HG03469 (cell line): ENCODE results near the gene RGCC.
"Not testable (repeated sequence)": the region's sequence is repeated elsewhere in the genome, so short reads cannot be mapped to it uniquely, and the experiment has no call there.

ENCODE experiments used
- ATAC-seq: cut with Tn5 transposase; IDR thresholded peaks from one replicate; pipeline ENCODE4 v1.9.1; 2021; ENCODE audit warnings: mild to moderate bottlenecking, moderate library complexity, moderate number of reproducible peaks; ENCODE audit not compliant: unreplicated experiment

Gene RGCC

GRCh38 chr13:41456768-41457588, at the start of gene RGCC:
Gene RGCC, plus strand, starts transcription at chr13:41457550. Its CDS starts 158 bp downstream, at chr13:41457708.
- no peak for ATAC-seq

GRCh38 chr13:41408121-41408520, 49.2 kb upstream of the RGCC start:
- ATAC-seq = no peak

- no peak for ATAC-seq
Observed at GRCh38 chr13:41408746-41409145, 48.6 kb upstream of the RGCC start.

GRCh38 chr13:41409611-41410010, 47.7 kb upstream of the RGCC start:
- ATAC-seq = no peak

- no peak for ATAC-seq
Observed at GRCh38 chr13:41411060-41411459, 46.3 kb upstream of the RGCC start.

GRCh38 chr13:41411522-41411921, 45.8 kb upstream of the RGCC start:
- no peak for ATAC-seq

GRCh38 chr13:41413872-41414271, 43.5 kb upstream of the RGCC start:
- no peak for ATAC-seq

- ATAC-seq = no peak
Observed at GRCh38 chr13:41416276-41416675, 41.1 kb upstream of the RGCC start.

- ATAC-seq = no peak
Observed at GRCh38 chr13:41418027-41418426, 39.3 kb upstream of the RGCC start.

GRCh38 chr13:41418731-41419130, 38.6 kb upstream of the RGCC start:
- no peak for ATAC-seq

GRCh38 chr13:41419206-41419605, 38.1 kb upstream of the RGCC start:
- no peak for ATAC-seq

- no peak for ATAC-seq
Observed at GRCh38 chr13:41420146-41420545, 37.2 kb upstream of the RGCC start.

- ATAC-seq = not testable (repeated sequence)
Observed at GRCh38 chr13:41421330-41421729, 36.0 kb upstream of the RGCC start.

GRCh38 chr13:41421983-41422382, 35.4 kb upstream of the RGCC start:
- ATAC-seq = not testable (repeated sequence)

- ATAC-seq = not testable (repeated sequence)
Observed at GRCh38 chr13:41423259-41423658, 34.1 kb upstream of the RGCC start.

- not testable (repeated sequence) for ATAC-seq
Observed at GRCh38 chr13:41424675-41425074, 32.7 kb upstream of the RGCC start.

GRCh38 chr13:41426047-41426446, 31.3 kb upstream of the RGCC start:
- no peak for ATAC-seq

- no peak for ATAC-seq
Observed at GRCh38 chr13:41427666-41428065, 29.7 kb upstream of the RGCC start.

- ATAC-seq = no peak
Observed at GRCh38 chr13:41428155-41428554, 29.2 kb upstream of the RGCC start.

- not testable (repeated sequence) for ATAC-seq
Observed at GRCh38 chr13:41434030-41434429, 23.3 kb upstream of the RGCC start.

GRCh38 chr13:41434831-41435520, 22.4 kb upstream of the RGCC start:
- no peak for ATAC-seq

- no peak for ATAC-seq
Observed at GRCh38 chr13:41443969-41444368, 13.4 kb upstream of the RGCC start.
